ENCODE results near the gene COG3.
A peak's percentile ranks its signal among the peaks of the same experiment; 100 is the strongest.

COG3 gene

DNA sequence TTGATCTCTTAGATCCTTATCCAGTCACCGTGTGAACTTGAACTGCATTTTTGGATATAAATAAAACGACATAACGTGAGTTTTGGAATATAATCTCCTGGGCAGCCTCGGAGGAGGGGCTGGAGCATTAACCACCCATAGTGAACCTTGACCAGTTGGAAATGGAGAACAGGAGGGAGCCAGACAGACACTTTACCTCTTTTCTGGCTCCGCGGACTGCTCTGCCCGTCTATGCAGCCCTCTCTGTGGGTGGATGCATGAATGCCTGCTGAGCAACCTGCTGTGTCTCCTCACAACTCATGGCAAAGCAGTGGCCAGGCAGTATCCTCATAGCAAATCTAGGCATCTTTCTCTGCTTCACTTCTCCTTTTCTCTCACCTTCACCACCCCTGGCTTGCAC is 10.5 kb upstream of the COG3 start:
- TF ChIP-seq, protein P1, sequence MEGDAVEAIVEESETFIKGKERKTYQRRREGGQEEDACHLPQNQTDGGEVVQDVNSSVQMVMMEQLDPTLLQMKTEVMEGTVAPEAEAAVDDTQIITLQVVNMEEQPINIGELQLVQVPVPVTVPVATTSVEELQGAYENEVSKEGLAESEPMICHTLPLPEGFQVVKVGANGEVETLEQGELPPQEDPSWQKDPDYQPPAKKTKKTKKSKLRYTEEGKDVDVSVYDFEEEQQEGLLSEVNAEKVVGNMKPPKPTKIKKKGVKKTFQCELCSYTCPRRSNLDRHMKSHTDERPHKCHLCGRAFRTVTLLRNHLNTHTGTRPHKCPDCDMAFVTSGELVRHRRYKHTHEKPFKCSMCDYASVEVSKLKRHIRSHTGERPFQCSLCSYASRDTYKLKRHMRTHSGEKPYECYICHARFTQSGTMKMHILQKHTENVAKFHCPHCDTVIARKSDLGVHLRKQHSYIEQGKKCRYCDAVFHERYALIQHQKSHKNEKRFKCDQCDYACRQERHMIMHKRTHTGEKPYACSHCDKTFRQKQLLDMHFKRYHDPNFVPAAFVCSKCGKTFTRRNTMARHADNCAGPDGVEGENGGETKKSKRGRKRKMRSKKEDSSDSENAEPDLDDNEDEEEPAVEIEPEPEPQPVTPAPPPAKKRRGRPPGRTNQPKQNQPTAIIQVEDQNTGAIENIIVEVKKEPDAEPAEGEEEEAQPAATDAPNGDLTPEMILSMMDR (conservative IDR thresholded peaks at IDR 0.05): no peak
- no peak overlapping the region for H3K27ac ChIP-seq

DNA sequence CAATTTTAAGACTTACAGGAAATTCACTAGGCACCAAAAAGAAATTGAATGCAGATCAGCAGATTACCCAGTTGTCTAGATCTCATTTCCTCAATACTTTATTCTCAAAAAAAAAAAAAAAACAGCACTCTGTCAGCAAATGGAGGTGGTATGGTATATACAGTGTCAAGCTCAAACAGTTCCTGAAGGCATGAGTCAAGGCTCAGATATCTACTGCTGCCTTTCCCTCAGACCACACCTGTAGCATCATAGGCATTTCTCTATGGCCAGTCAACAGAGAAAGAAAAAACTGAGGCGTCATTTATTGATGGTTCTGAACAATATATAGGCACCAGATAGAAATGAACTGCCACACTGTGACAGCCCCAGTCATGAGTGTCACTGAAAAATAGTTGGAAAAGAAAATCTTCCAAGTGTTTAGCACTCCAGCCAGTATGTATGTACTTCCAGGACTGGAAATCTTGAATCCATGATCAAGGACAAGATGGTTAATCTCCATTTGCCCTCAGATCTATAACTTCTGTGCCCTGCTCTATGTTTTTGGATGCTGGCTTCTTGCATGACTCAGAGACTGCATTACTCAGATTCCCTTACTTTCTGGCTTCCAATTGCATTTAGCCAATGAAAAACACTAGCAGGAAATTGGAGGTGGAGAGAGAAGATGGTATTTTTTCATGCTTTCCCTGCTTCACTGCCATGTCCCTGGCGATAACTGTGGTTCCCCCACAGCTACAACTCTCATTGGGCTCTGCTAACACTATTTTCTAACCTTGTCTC is 8.4 kb upstream of the COG3 start:
- H3K27ac ChIP-seq: no peak overlapping the region
- TF ChIP-seq, protein P1 (conservative IDR thresholded peaks at IDR 0.05): no peak

GRCh38 chr13:45464141-45464686 is 525 bp upstream of the COG3 start:
- TF ChIP-seq, protein P1 (conservative IDR thresholded peaks at IDR 0.05): peak; percentile 46; the same call in 1 of the 2 replicates
- H3K27ac ChIP-seq: peak overlapping the region; percentile 98

DNA sequence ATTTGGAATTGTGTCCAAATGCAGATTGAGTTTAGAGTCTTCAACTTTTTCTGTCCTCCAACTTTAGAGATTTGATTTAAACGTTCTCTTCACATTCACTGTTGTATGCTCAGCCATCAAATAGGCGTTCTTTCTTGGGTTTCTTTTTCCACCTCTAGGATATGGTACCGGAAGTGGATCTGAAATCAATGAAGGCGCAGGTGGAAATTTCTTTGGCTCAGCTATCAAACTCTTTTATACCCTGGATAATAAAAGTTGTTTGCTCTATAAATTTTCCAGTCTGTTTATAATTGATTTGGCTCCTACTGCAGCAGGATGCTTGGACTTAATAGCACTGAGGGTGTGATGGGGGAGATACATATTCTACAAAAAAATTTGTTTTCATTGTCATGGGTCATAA is 1.6 kb downstream of the COG3 start:
- H3K27ac ChIP-seq: peak overlapping the region; percentile 98
- TF ChIP-seq, protein P1 (conservative IDR thresholded peaks at IDR 0.05): no peak

GRCh38 chr13:45468635-45469034 is 3.9 kb downstream of the COG3 start:
- peak overlapping the region; percentile 98 for H3K27ac ChIP-seq
- TF ChIP-seq, protein P1 (conservative IDR thresholded peaks at IDR 0.05): no peak

- TF ChIP-seq, protein P1 (conservative IDR thresholded peaks at IDR 0.05): no peak
- H3K27ac ChIP-seq: 0 out of 2 replicates have a peak overlapping the region, but pooled peaks have one; percentile 7
Measured at GRCh38 chr13:45472171-45472705, 7.5 kb downstream of the COG3 start.

GRCh38 chr13:45473627-45474026 is 8.9 kb downstream of the COG3 start:
- TF ChIP-seq, protein P1 (conservative IDR thresholded peaks at IDR 0.05): peak; percentile 52
- H3K27ac ChIP-seq: no peak overlapping the region

Measured in VCaP (cell line).